Stimulated activated CD4-positive, alpha-beta T cell treated with anti-CD3 and anti-CD28 coated beads, Interleukin-4, amount 100 ng/mL, for 4 hours (primary cell): ENCODE results near the gene AKAP6.
"Not testable (repeated sequence)": the region's sequence is repeated elsewhere in the genome, so short reads cannot be mapped to it uniquely, and the experiment has no call there.

Source experiments
- DNase-seq, 2 experiments: peaks; one replicate each; pipeline ENCODE4 v3.0.0-alpha.2; 2020

The AKAP6 gene

GRCh38 chr14:32793033-32793432, 463.9 kb downstream of the AKAP6 start:
- DNase-seq, result not testable (repeated sequence)

- no peak for DNase-seq
Observed at GRCh38 chr14:32800320-32800719, 471.2 kb downstream of the AKAP6 start.

GRCh38 chr14:32802295-32802694, 473.2 kb downstream of the AKAP6 start:
- no peak for DNase-seq

GRCh38 chr14:32805979-32806378, 476.9 kb downstream of the AKAP6 start:
- no peak for DNase-seq

- DNase-seq, result no peak
Observed at GRCh38 chr14:32808644-32809043, 479.5 kb downstream of the AKAP6 start.

GRCh38 chr14:32809255-32809654, 480.2 kb downstream of the AKAP6 start:
- no peak for DNase-seq

- DNase-seq, result no peak
Observed at GRCh38 chr14:32813401-32813800, 484.3 kb downstream of the AKAP6 start.

GRCh38 chr14:32814721-32815120, 485.6 kb downstream of the AKAP6 start:
- DNase-seq, result no peak

GRCh38 chr14:32816588-32816987, 487.5 kb downstream of the AKAP6 start:
- DNase-seq, result no peak

GRCh38 chr14:32817780-32818179, 488.7 kb downstream of the AKAP6 start:
- DNase-seq, result no peak

GRCh38 chr14:32818581-32818980, 489.5 kb downstream of the AKAP6 start:
- no peak for DNase-seq

- no peak for DNase-seq
Observed at GRCh38 chr14:32820181-32820580, 491.1 kb downstream of the AKAP6 start.

GRCh38 chr14:32820682-32821081, 491.6 kb downstream of the AKAP6 start:
- no peak for DNase-seq

- no peak for DNase-seq
Observed at GRCh38 chr14:32821964-32822653, 493.0 kb downstream of the AKAP6 start.

- DNase-seq, result no peak
Observed at GRCh38 chr14:32823706-32824105, 494.6 kb downstream of the AKAP6 start.

GRCh38 chr14:32824195-32824594, 495.1 kb downstream of the AKAP6 start:
- no peak for DNase-seq

- DNase-seq, result no peak
Observed at GRCh38 chr14:32825058-32825457, 496.0 kb downstream of the AKAP6 start.

- DNase-seq, result no peak
Observed at GRCh38 chr14:32826404-32827082, 497.4 kb downstream of the AKAP6 start.

- DNase-seq, result no peak
Observed at GRCh38 chr14:32827514-32827913, 498.4 kb downstream of the AKAP6 start.

GRCh38 chr14:32835924-32836323, 506.8 kb downstream of the AKAP6 start:
- no peak for DNase-seq

- DNase-seq, result no peak
Observed at GRCh38 chr14:32841698-32842097, 512.6 kb downstream of the AKAP6 start.

GRCh38 chr14:32846821-32847365, 517.8 kb downstream of the AKAP6 start:
- DNase-seq, result no peak

- no peak for DNase-seq
Observed at GRCh38 chr14:32847867-32848266, 518.8 kb downstream of the AKAP6 start.

GRCh38 chr14:32865827-32866376, 536.8 kb downstream of the AKAP6 start:
- no peak for DNase-seq
